GM12891 (cell line): Measurements from ENCODE around the gene OSBPL5.

Source experiments
- POLR2A ChIP-seq: IDR thresholded peaks from 2 replicates; pipeline ENCODE4 v1.6.1; 2011; ENCODE audit warnings: low read depth, low read length, control low read depth
- POLR2AphosphoS5 ChIP-seq: IDR thresholded peaks from 2 replicates; pipeline ENCODE4 v1.6.1; 2011; ENCODE audit warnings: low read depth, low read length, control low read depth
- POU2F2 ChIP-seq: IDR thresholded peaks from 2 replicates; pipeline ENCODE4 v1.6.1; 2011; ENCODE audit warnings: low read depth, mild to moderate bottlenecking, control low read depth, low read length, moderate library complexity

DNA sequence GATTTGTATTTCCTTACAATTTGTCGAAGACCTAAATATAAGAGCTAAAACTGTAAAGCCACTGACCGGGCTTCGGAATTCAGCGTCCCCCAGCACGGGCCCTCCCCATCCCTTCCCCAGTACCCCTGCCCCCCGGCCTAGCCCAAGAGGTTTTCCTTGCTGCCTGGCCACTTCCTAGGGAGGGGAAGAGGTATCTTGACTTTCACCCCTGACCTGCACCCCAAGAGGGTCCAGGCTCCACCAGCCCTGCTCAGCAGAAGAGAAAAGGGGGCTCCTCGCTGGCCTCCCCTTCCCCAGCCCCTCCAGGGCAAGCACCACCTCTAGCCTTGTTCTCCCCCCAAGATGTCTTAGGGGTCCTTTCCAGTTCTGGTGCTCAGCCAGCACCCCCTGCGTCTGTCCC is 81.8 kb downstream of the OSBPL5 start:
- TF ChIP-seq POLR2A = no peak
- TF ChIP-seq POLR2AphosphoS5 = no peak
- no peak for TF ChIP-seq POU2F2
